Stimulated activated CD4-positive, alpha-beta T cell treated with anti-CD3 and anti-CD28 coated beads, TNF-alpha, amount 100 ng/mL, for 1 hour (primary cell): ENCODE measurements around the gene AS3MT.
"Not testable (repeated sequence)": the region's sequence is repeated elsewhere in the genome, so short reads cannot be mapped to it uniquely, and the experiment has no call there.

Experiments
- DNase-seq, 3 donors: peaks; one replicate each; pipeline ENCODE4 v3.0.0-alpha.2; 2020; ENCODE audit warnings: low read depth in 3 of 3, low spot score in 1 of 3

Gene AS3MT

DNA sequence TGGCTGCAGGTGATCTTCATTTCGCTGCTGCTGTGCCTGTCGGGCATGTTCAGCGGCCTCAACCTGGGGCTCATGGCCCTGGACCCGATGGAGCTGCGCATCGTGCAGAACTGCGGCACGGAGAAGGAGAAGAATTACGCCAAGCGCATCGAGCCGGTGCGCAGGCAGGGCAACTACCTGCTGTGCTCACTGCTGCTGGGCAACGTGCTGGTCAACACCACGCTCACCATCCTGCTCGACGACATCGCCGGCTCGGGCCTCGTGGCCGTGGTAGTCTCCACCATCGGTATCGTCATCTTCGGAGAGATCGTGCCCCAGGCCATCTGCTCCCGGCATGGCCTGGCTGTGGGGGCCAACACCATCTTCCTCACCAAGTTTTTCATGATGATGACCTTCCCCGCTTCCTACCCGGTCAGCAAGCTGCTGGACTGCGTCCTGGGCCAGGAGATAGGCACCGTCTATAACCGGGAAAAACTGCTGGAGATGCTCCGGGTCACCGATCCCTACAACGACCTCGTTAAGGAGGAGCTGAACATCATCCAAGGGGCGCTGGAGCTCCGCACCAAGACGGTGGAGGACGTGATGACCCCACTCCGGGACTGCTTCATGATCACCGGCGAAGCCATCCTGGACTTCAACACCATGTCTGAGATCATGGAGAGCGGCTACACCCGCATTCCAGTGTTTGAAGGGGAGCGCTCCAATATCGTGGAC is 50.1 kb downstream of the AS3MT start:
- no peak for DNase-seq

DNA sequence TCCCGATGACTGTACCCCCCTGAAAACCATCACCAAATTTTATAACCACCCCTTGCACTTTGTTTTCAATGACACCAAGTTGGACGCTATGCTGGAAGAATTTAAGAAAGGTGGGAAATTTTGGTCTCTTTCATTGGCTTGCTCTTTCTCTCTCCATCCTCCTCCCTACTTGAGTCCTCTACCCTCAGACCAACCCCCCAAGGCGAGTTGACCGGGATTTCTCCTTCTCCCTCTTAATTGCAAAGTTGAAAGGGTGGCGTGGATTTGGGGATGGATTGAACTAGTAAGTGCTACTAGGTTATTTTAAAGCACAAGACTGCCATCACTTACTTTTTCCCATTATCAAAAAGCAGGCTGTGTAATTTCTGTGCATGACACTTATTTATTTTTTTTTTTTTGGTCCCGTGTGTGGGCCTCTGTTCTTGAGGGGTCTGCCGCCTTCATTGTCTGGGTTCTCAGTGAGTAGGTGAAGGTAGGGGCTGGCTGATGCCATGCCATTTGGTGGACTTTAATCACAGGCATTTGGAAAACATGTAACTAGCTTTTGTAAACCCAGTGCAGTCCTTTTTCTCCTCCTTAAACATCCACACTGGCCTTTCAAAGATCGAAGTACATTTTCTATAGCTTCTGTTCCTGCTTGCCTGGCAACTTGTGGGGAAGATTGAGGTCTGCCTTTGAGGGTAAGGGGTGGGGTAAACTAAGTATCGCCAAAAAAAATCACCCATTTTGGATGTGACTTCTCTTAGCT is 50.9 kb downstream of the AS3MT start:
- no peak for DNase-seq

DNA sequence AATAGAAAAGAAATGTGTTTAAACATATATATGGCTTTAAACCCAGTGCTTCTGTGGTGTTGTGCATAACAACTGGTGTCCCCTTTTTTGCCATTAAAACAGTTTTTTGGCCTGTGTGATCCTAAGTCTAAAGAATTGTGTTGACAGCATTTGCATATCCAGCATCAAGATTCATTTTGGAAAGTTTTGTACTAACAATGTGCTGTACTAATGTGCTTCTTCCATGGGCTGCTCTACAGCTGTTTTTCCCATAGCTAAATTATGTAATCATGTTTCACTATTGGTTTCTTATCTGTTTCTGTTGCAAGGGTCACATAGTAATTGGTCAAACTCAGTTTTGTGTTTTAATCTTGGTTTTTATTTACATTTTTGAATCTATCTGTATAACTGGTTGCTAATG is 54.3 kb downstream of the AS3MT start:
- DNase-seq: no peak

GRCh38 chr10:102926842-102927241 is 57.6 kb downstream of the AS3MT start:
- no peak for DNase-seq

GRCh38 chr10:102927311-102928010 is 58.2 kb downstream of the AS3MT start:
- no peak for DNase-seq

DNA sequence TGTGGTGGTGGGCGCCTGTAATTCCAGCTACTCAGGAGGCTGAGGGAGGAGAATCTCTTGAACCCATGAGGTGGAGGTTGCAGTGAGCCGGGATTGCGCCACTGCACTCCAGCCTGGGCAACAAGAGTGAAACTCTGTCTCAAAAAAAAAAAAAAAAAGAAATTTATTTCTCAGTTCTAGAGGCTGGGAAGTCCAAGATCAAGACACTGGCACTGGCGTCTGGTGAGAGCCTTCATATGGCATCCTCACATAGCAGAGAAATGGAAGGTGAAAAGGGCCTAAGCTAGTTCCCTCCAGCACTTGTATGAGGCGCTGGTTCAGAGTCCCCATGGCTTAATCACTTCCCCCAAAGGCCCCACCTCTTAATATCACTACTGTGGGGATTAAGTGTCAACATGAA is 59.2 kb downstream of the AS3MT start:
- DNase-seq: not testable (repeated sequence)

DNA sequence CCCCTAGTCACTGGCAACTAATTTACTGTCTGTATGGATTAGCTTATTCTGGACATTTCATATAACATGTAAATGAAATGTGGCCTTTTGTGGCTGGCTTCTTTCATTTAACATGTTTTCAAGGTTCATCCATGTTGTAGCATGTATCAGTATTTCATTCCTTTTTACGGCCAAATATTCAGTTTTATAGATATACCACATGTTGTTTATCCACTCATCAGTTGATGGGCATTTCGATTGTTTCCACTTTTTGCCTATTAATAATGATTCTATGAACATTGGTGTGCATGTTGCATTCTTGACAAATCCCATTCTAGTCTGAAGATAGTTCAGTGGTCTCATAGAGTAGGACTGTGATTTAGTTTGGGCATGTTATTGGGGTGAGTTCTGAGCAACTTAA is 61.5 kb downstream of the AS3MT start:
- DNase-seq: no peak

DNA sequence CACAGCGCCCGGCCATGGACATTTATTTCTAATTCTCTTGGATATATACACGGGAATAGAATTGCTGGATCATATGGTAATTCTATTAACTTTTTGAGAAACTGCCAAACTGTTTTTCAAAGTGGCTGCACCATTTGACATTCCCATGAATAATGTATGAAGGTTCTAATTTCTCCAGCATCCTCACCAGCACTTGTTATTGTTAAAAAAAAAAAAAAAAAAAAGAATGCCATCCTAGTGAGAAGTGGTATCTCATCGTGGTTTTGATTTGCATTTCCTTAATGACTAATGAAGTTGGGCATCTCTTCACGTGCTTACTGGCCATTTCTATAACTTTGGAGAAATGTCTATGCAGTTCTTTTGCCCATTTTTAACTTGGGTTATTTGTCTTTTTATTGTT is 62.4 kb downstream of the AS3MT start:
- DNase-seq: no peak

DNA sequence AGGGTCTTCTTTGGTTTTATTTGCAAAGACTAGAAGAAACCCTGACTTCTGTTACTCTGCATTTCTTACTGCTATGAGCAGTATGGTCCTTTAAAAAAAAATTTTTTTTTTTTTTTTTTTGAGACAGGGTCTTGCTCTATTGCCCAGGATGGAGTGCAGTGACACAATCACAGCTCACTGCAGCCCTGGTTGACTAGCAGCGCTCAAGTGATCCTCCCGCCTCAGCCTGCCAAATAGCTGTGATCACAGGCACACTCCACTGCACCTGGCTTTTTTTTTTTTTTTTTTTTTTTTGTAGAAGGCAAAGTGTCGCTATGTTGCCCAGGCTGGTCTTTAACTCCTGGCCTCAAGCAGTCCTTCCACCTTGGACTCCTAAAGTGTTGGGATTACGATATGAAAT is 66.2 kb downstream of the AS3MT start:
- DNase-seq: no peak

DNA sequence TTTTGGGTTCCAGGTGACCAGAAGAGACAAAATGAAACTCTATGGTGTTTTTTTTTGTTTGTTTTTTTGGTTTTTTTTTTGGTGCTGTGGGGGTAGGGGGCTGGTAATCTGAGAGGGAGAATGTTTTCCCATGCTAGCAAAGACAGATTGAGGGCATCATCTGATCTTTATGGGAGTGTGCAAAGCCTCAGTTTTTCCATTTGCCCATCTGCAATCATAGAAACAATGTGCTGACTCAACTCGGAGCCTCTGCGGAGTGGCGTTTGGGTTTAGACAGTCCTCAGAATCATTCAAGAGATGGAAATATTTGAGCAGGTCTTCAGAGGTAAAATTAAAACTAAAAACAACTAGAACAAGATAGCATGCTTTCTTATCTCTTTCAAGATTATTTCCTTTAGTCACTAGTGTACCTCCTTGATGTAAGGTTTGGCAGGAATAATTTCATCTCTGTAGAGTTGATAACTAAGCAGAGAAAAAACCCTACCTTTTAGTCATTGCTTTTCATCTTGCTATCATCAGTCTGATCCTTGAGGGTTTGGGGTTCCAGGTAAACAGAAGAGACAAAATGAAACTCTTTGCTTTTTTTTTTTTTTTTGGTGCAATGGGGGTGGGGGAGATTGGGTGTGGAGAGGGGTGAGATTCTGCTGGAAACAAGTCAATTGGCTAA is 66.8 kb downstream of the AS3MT start:
- DNase-seq: no peak

DNA sequence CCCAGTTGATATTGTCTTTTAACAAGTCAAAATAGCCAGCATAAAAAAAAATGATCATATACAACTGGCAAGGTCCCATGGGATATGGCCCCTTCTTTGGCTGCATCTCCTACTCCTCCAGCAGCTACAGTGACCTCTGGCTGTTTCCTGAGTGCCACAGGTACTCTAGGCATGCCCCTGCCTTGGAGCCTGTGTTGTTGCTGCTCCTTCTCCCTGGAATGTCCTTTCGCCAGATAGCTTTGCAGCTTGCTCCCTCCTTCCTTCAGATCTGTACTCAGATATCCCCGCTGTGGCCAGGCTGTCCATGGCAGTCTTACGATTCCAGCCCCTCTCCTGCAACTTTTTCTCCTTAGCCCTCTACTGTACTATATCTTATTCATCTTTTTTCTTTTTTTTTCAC is 72.1 kb downstream of the AS3MT start:
- no peak for DNase-seq

DNA sequence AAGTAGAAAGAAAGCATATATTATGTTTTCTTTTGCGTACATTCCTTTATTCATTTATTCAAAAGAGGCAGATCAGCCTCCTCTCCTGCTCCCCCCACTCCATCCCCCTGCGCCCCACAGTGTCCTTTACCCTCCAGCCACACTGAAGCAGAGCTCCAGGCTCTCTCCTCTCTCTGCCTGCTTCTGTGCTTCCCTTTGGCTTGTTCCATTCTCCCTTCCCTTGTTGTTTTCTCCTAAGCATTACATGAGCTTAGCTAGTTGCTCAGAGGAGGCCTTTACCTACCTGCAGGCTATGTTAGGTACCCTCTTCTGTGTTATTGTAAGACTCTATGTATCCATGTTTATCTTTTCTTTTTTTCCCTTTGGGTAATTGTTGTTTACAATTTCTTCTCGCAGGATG is 76.2 kb downstream of the AS3MT start:
- no peak for DNase-seq

DNA sequence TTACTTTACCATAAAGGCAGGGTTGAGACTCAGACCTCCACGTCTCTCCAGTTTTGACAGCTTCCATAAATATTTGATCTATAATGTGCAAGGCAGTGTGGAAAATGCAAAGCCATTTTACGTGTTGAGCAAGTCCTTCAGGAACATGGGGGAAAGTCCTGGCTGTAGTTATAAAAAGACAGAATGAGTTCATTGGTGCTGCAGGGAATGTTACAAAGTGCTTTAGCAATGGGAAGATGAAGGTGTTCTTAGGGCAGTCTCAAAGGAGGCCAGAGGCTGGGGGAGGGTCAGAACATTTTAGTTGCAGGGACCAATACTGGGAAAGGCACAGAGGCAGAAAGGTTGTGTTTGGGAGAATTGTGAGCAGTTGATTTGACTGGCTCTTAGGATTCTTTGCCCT is 76.7 kb downstream of the AS3MT start:
- no peak for DNase-seq

- no peak for DNase-seq
Observed at GRCh38 chr10:102946992-102947391, 77.7 kb downstream of the AS3MT start.

- DNase-seq: no peak
Observed at GRCh38 chr10:102948176-102948575, 78.9 kb downstream of the AS3MT start.

DNA sequence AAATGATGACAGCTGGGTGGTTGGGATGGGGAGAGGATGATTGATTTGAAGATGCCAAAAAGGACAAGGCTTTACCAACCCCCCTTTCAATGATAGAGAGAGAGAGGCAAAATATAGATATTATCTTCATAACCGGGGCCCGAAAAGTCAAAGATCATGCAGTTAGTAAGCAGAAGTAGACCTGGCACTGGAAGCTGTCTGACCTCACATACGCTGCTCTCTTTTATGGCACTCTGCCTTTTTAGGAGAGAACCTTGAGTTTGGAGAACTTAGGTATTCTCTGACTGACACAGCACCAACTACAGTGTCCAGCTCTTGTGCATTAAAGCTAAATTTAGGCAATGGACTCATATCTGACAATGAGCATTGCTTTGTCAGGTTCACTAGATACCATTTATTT is 79.5 kb downstream of the AS3MT start:
- no peak for DNase-seq

DNA sequence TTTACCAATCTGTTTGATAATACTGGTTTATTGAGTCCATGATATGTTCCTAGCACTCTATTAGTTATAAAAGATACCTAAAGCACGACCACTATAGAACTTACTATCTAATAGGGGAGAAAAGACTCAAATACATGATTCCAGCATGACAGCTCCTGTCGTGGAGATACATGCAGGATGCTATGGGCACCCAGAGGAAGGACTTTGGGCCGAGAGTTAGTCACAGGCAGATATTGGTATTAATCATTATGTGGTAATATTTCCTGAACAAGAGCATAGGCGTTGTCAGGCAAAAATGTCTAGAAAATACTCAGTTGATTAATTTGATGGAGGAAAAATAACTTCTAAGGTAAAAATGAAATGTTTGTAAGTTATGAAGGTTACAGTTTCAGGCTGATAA is 80.6 kb downstream of the AS3MT start:
- DNase-seq: no peak

DNA sequence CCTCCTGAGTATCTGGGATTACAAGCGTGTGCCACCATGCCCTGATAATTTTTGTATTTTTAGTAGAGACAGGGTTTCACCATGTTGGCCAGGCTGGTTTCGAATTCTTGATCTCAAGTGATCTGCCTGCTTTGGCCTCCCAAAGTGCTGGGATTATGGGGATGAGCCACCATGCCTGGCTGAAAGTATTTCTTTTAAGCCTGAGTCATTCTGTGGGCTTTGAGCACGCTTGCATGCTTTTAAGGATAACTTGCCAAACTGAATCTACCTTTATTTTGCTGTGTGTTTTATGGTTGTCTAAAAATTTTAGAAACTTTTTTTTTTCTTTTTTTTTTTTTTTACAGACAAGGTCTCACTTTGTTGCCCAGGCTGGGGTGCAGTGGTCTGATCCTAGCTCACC is 82.0 kb downstream of the AS3MT start:
- no peak for DNase-seq
